HG02973 (cell line): ENCODE results near the gene SEC14L1.
"Not testable (repeated sequence)": the region's sequence is repeated elsewhere in the genome, so short reads cannot be mapped to it uniquely, and the experiment has no call there.

Experiments used
- ATAC-seq: cut with Tn5 transposase; IDR thresholded peaks from one replicate; pipeline ENCODE4 v1.9.1; 2021; ENCODE audit warnings: moderate library complexity; ENCODE audit not compliant: unreplicated experiment

The SEC14L1 gene

DNA sequence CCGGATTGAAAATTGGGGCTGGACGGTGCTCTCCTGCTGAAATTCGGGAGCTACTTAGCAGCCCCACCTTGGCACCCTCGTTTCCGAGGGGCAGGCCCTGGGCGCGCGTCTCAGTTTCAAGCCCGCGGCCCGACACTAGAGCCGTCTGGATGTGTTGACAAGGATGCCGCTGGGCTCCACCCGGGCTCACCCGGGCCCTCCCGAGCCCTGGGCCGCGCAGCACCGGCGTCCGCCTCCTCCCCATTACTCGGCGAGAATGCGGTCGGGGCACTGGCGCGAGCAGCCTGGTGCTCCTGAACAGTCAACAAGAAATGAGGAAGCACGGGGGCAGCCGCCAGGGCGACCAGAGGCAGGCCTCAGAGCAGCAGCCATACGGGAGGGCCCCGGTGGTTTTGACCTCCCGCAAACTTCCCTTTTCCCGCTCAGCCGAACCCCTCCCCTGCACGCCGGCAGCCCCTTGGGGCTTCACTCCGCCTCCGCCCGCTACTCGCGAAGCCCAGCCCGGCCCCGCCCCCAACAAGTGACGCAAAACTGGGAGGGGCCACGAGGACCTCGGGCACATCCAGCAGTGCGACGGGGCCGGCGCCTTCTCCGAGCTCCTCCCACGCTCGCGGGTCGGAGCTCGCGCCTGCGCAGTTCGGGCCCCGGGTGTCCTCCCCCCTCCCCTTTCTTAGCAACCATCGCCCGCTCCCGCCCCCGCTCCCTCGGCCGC, 447 bp upstream of the SEC14L1 start:
- ATAC-seq = peak; percentile 78

DNA sequence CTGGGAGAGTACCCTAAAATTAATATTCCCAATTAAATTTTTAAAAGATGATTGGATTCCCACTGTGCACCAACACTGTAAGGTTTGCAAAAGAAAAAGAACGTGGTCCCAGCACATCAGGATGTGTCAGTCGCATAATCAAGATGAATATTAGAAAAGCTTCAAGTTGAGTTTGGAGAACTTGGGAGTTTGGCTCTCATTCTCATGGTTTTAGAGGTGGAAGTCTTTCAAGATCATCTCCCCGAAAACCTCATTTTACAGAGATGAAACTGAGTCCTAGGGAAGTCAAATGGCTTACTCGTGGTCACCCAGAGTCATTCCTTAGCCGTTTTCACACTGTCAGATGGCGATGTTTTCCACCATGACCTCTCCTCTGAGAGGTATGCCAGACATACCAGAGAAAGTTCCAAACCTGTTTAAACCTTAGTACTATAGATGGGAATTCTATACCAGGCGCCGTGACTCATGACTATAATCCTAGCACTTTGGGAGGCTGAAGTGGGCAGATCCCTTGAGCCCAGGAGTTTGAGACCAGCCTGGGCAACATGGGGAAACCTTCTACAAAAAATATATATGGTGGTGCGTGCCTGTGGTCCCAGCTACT, 1.2 kb downstream of the SEC14L1 start:
- ATAC-seq = no peak

DNA sequence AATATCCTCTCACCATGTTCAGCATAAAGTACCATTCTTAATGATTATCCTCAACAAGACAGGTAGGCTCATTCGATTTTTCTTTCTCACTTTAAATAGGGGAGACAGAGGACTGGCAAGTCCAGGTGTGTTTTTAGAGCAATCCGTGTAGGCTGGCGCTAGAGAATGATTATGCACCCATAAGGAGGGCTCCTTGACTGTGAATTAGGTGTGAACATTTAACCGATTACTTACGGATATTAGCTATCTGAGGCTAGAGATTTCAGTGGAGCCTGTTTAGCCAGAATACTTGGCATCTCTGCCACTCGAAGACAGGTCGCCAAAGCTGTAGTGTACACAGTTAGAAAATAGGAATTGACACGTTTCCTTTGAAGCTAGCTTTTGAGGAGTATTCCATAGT, 1.9 kb downstream of the SEC14L1 start:
- no peak for ATAC-seq

DNA sequence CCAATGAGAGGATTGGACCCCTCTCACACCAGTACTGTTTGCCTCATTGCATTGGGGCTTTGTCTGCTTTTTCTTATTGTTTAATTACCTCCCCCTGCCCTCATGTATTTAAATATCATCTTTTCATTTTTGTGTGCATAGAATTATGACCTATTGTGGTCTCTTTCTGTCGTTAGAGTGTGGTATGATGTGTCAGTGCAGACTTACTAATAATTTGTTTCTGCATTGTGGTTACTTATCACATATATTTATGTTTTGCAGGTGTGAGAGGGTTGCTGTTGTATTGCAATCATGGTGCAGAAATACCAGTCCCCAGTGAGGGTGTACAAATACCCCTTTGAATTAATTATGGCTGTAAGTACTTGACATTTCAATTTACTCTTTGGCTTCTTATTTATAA, 2.5 kb downstream of the SEC14L1 start:
- no peak for ATAC-seq

DNA sequence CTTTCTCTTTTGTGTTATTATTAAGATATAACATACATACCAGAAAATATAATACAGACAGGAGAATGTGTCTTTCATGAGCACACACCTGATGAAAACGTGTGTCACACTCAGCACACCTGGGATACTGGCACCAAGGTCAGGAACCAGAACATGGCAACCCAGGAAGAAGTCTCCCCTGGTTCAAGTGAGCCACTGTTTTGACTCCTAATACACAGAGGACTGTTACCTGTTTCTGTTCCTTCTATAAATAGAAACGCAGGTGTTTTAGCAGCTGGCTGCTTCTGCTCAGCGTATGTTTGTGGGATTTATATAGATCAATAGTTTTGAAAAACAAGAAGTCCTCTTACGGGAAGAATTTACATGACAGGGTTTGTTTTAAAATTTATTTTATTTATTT, 3.5 kb downstream of the SEC14L1 start:
- no peak for ATAC-seq

DNA sequence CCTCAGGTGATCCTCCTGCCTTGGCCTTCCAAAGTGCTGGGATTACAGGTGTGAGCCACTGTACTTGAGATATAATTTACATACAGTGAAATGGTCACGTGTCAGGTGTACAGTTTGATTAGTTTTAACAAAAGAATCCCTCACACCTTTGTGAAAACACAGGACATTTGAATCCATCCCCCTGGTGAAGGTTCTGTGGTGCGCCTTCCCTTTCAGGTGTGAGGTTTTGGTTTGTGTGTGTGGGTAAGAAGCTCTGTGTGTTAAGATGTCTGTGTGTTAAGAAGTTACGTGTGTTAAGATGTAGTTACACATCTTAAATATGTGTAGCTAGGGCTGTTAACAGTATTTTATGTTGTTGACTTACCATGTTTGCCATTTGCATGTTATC, 4.4 kb downstream of the SEC14L1 start:
- ATAC-seq = no peak

DNA sequence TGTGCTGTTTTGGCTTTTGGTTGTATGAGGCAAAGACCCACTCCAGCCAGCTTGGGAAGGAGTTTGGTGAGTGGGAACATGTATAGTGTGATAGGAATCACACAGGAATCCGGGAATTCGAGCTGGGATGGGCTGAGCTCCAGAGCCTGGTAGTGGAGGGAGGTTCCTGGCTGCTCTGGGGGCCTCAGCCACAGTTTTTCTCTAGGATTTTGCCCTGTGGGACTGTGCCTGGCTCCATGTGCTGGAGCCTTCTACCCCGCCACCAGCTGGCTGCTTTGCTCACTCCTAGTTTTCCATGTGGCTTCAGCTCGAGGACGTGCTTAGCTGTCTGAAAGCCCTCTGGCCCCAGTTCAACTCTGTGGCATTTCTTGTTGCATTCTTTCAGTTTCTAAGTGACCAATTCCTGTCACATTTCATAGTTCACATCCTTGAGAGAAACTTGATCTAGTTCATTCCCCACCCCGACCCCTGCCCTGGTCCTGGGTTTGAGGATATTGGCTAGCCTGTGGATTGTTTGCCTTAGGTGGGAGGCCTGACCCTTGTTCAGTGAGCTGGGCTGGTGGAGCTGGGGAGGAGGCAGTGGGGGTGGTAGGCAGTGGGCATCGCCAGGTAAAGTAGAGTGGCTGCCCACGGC, 5.0 kb downstream of the SEC14L1 start:
- ATAC-seq = no peak

DNA sequence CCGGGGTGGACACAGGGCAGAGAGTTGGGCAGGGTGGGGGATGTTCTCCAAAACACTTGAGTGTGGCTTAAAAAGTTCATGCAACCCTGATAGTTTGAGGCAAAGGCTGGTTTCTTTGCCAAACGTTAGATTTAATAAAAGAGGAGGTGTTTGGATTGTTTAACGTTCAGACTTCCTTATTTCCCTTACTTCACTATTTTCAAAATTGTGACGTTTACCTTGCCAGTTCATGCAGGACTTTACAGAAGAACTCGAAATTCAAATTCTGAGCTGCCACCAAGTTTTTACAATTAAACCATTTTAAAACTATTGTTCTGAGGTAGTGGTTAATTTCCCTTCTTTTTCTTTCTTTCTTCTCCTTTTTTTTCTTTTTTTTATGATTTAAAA, 5.5 kb downstream of the SEC14L1 start:
- no peak for ATAC-seq

DNA sequence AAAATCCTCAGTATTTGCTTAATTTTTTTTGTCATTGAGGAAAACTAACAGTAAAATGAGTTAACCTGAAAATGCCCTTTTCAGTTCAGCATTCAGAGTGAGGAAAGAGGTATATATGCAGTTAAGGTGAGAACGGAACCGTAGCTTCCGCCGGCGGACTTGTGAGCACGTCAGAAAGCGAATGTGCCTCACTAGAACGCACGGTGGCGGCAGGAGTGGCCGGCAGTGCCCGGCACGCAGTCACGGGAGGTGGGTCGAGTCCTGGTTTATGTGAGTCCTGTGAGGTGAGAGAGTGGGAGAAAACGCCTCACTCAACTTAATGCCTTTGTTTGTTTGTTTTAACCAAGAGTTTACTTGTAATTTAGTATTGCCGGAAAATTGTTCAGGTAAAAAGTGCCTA, 6.1 kb downstream of the SEC14L1 start:
- no peak for ATAC-seq

DNA sequence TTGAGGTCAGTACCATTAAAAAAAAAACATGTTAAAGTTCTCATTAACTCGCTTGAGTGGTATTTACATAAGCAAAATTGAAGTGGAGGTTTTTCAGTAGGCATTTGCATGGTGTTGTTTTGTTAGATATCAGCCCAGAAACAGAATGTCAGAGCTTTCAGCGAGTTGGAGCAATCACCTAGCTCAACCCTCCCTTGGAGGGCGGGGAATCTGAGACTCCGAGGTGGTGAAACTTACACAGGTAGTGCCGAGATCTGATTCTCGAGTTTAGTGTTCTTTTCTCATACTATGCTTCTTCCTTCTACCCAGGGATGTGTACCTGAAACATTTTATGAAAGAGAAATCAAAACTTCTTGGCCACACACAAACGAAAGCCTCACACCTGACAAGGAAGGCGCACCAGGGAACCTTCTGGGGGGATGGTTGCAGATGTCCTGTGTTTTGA, 6.6 kb downstream of the SEC14L1 start:
- peak; percentile 47 for ATAC-seq

DNA sequence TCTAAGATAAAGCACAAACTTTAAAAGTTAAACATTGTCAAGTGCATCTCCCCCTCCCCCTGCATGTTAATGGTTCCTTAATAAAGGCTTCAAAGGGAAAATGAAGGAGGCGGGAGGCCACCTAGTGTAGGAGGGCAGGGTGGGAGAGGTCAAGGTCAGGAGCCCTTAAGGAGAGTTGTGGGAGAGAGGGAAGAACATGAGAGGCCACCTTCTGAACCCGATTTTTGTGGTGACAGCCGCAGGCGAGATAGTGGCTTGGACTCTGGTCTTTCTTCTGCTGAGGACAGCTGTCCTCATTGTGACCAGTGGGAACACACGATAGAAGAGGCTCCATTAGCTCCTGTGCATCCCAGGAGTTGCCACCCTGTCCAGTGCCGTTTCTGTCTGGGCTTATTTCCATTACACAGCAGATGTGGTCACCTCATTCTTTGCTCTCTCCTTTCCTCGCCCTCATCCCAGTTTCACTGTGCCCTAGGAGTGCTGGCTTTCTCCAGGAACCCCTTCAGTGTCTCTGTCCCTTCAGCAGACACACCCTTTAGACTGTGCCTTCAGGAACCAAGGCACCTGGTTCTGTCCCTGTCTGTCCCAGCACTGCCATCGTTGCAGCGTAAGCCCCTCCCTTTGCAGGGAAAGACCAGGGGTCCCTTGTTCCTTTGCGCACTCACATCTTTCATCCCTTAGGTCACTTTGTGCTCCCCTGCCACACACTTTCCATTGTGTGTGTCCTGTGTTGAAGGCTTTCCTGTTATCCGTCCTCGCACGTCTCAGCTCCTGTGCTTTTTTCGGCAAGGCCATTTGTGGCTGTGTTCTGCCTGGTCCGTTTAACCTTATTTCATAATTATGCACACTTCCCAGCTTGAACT, 7.5 kb downstream of the SEC14L1 start:
- no peak for ATAC-seq

DNA sequence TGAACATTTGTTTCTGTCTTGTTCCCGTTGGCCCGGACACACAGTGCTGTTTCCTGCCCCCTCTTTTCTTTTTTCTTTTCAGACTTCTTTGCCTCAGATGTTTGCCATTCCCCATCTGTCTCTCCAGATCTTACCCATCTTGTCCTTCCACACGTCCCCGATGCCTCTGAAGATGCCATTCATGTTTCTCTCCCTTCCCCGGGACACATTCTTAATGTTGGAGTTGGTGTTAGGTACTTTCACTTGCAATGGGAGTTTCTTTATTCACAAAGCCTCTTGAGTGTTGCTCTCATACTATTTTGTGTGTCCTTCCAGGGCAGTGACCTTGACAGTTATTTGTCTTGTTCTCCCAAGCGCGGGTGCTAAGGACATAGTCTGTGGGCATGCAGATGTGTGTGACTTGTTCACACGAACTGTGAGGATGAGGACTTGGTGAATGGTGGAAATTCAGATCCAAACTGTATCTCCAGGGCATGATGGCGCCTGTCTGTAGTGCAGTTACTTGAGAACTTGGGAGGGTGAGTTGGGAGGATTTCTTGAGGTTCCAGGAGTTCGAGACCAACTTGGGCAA, 8.3 kb downstream of the SEC14L1 start:
- no peak for ATAC-seq

DNA sequence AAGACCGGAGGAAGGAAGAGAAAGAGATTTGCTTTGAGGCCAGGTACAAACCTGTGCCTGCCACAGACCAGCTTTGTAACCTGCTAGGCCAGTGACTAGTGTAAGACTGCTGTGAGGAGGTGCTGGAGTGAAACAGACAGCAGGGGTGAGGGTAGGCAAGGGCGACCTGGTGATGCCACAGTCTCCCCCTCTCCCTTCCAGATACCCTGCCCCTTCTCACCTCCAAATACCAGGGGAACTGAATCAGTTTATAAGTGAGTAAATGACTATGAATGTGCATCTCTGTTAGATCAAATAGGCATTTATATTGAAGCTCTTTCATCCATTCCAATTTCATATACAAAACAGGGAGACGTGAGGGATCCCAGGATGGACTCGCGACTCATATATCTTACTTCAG, 9.4 kb downstream of the SEC14L1 start:
- no peak for ATAC-seq

DNA sequence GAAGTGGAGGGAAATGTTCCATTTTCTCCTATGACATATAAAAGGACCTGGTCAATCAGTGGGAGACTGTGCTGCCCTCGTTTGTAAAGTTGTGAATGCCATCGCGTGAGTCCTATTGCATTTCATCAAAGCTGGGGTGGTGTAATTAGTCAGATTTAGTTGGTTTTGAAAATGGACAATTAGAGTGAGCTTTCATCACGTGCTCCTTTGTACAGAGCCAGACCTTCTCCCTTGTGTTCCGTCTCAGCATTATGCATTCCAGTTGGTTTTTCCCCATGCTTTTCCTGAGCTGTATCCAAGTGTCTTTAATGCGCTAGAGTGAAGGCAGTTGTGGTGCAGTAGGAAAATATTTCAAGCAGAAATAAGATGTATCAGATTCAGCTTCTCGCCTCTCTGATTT, 10.4 kb downstream of the SEC14L1 start:
- ATAC-seq = no peak

DNA sequence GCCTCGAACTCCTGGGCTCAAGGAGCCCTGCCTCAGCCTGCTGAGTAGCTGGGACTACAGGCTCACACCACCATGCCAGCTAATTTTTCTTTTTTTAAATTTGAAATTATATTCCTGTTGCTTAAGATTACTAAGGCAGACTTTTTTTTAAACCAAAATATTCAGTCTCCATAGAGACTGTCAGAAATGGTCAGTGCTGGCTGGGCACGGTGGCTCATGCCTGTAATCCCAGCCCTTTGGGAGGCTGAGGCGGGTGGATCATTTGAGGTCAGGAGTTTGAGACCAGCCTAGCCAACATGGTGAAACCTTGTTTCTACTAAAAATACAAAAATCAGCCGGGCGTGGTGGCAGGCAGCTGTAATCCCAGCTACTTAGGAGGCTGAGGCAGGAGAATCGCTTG, 11.3 kb downstream of the SEC14L1 start:
- ATAC-seq = not testable (repeated sequence)

DNA sequence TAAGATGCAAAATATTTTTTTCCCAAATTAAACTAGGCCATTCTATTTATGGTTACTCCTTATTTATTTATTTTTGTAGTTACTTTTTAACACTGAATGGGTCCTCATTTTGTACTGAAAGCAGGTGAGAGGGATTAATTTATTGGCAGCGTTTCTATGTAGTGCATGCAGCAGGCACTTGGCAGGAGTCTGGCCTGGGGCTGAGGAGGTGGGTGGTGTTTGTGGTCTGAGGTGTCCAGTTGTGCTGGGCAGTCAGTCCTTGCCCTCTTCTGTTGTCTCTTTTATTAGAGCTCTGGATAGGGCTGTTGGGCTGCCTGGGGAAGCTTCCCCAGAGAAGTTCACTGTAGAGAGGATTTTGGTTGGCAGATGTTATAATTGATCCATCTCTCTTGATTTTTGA, 12.7 kb downstream of the SEC14L1 start:
- no peak for ATAC-seq

DNA sequence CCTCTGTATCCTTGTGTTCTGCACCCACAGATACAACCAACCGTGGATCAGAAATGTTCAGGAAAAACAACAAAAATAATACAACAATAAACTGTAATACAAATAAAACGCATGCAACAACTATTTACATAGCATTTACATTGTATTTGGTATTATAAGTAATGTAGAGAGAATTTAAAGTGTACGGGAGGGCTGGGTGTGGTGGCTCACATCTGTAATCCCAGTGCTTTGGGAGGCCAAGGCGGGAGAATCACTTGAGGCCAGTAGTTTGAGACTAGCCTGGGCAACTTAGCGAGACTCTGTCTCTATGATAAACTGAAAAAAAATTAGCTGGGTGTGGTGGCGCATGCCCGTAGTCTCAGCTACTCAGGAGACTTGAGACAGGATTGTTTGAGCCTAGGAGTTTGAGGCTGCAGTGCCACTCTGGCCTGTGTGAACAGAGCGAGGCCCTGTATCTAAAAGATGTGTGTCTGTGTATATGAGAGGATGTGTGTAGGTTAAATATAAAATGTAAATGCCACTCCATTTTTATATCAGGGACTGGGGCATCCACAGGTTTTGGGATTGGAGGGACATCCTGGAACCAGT, 13.3 kb downstream of the SEC14L1 start:
- no peak for ATAC-seq

DNA sequence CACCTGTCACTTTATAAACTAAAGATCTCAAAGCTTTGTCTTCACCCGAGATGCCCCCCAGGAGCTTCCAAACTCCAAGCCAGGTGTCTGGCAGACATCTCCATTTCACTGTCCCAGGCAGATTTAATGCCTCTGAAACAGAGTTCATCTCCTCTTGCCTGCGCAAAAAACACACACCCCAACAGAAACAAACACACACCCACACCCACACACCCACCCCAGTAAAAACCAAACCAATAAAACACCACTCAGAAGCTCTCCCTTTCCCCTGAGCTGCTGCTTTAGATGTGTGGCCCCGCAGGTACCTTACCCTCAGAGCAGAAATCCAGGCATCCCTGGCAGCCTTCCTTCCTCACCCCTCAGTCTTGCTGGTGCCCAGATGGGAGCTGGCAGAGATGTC, 14.4 kb downstream of the SEC14L1 start:
- no peak for ATAC-seq

DNA sequence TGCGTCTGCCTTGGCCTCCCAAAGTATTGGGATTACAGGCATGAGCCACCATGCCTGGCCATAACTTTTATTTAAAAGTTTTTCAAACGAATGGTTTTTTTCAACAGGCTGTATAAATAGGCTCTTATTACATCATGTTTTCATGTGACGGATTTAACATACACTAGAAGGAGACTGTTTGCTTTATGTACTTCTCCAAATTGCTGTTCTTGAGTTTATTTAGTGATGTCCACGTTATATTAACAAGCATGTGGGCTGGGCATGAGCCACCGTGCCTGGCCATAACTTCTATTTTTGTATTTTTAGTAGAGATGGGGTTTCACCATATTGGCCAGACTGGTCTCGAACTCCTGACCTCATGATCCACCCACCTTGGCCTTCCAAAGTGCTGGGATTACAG, 17.0 kb downstream of the SEC14L1 start:
- ATAC-seq = not testable (repeated sequence)

DNA sequence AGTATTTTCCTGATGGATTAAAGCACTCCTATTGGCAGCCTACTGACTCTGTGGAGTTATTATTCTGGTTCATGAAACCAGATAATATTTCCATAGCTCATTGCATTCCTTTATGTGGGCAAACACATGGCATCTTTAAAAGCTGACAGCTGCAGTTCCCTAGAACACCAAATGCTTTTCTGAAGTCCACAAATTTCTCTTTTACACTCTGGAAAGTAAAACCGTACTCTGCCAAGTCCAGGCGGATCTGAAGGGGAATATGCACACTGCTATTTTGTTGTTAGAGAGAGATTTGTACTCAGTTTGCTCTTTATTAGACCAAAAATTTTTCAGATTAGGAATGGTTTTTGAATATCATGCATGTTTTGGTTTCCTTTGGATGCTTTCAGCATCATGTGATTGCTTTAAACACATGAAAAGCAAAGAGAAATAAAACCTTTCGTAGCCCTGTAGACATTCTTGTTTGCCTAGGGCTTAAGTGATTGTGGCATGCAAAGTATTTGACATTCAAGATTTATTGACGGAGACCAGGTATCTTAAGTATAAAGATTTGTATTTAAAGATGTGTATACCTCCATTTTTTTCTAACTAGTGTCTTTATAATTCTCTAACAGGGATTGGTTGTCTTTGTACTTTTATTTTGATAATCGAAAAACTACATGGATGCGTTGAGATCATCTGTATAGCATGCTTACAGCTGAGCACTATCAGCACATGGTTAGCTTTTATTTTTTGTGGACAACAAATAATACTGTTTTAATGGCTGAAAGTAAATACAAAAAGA, 19.5 kb downstream of the SEC14L1 start:
- ATAC-seq = no peak
